GM21825 (cell line): ENCODE data around the gene PSMA1.
A peak's percentile ranks its signal among the peaks of the same experiment; 100 is the strongest.
"Not testable (repeated sequence)": the region's sequence is repeated elsewhere in the genome, so short reads cannot be mapped to it uniquely, and the experiment has no call there.

Source experiments
- ATAC-seq: cut with Tn5 transposase; IDR thresholded peaks from one replicate; pipeline ENCODE4 v1.9.1; 2021; ENCODE audit warnings: mild to moderate bottlenecking, moderate library complexity; ENCODE audit not compliant: unreplicated experiment

Gene PSMA1

GRCh38 chr11:14535166-14535565 is 15.0 kb upstream of the PSMA1 start:
- ATAC-seq: not testable (repeated sequence)

- no peak for ATAC-seq
Observed at GRCh38 chr11:14529951-14530350, 9.8 kb upstream of the PSMA1 start.

GRCh38 chr11:14529321-14529720 is 9.1 kb upstream of the PSMA1 start:
- ATAC-seq: no peak

- no peak for ATAC-seq
Observed at GRCh38 chr11:14522801-14523200, 2.6 kb upstream of the PSMA1 start.

- ATAC-seq: no peak
Observed at GRCh38 chr11:14522245-14522644, 2.1 kb upstream of the PSMA1 start.

- ATAC-seq: no peak
Observed at GRCh38 chr11:14520747-14521151, 563 bp upstream of the PSMA1 start.

GRCh38 chr11:14519597-14519916 is 629 bp downstream of the PSMA1 start:
- ATAC-seq: peak; percentile 6

GRCh38 chr11:14518820-14519219 is 1.4 kb downstream of the PSMA1 start:
- no peak for ATAC-seq

- ATAC-seq: no peak
Observed at GRCh38 chr11:14513800-14514199, 6.4 kb downstream of the PSMA1 start.

GRCh38 chr11:14506532-14506931 is 13.7 kb downstream of the PSMA1 start:
- no peak for ATAC-seq

- no peak for ATAC-seq
Observed at GRCh38 chr11:14503023-14503422, 17.2 kb downstream of the PSMA1 start.

GRCh38 chr11:14502039-14502438 is 18.1 kb downstream of the PSMA1 start:
- no peak for ATAC-seq

GRCh38 chr11:14500181-14500651 is 20.0 kb downstream of the PSMA1 start:
- ATAC-seq: peak; percentile 56

GRCh38 chr11:14499560-14500180 is 20.5 kb downstream of the PSMA1 start, which contains the start of gene COPB1:
Gene COPB1, minus strand, starts transcription at chr11:14499811. Its CDS starts 883 bp downstream, at chr11:14498928.
- peak; percentile 87 for ATAC-seq

GRCh38 chr11:14499178-14499559 is 21.0 kb downstream of the PSMA1 start:
- peak; percentile 19 for ATAC-seq

- no peak for ATAC-seq
Observed at GRCh38 chr11:14480716-14481115, 39.5 kb downstream of the PSMA1 start.

GRCh38 chr11:14471127-14471526 is 49.1 kb downstream of the PSMA1 start:
- no peak for ATAC-seq

- no peak for ATAC-seq
Observed at GRCh38 chr11:14463623-14464022, 56.6 kb downstream of the PSMA1 start.

- no peak for ATAC-seq
Observed at GRCh38 chr11:14460147-14460546, 60.0 kb downstream of the PSMA1 start.

GRCh38 chr11:14458377-14458776 is 61.8 kb downstream of the PSMA1 start:
- ATAC-seq: no peak

GRCh38 chr11:14455648-14456430 is 64.3 kb downstream of the PSMA1 start:
- ATAC-seq: no peak
